ENCODE data around the gene KCNC3. TPM values are rescaled to one million over a fixed set of nuclear protein-coding genes. Genes with fewer than 3 reads are reported as not detected.

Gene KCNC3
- polyA plus RNA-seq, 3 donors = 35.0 to 71.8 (median 41.6) TPM

DNA sequence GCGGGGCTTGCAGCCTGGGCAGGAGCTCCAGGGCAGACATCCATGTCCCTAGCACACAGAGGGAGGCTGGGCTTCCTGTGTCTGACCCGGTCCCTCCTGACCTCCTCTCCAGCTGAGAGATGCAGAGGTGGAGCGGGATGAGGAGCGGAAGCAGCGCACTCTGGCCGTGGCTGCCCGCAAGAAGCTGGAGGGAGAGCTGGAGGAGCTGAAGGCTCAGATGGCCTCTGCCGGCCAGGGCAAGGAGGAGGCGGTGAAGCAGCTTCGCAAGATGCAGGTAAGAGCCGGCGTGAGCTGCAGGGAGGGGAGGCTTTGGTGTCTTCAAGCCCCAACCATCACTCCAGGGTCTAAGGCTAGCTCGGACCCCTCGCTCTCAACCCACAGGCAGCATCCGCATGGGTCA, 38.4 kb downstream of the KCNC3 start:
- no peak for DNase-seq (ENCODE audit: extremely low read depth in 1 of 11, low read depth in 9 of 11, low spot score in 4 of 11)

DNA sequence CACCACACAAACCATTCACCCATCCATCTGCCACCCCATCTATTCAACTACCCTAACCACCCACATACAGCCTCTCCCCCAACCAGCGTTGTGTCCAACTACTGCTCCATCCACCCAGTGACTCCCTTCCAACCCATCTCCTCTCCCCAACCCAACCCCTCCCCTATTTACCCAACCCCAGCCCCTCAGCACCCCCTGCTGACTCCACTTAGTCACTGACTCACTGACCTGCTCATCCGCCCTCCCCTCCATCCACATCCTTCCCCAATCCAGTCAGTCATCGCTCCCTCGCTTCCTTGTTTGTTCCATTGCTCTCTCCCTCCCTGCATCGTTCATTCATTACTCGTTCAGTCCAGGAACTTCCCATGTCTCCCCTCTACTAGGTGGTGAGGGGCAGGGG, 39.2 kb downstream of the KCNC3 start:
- DNase-seq (ENCODE audit: extremely low read depth in 1 of 11, low read depth in 9 of 11, low spot score in 4 of 11) = no peak

DNA sequence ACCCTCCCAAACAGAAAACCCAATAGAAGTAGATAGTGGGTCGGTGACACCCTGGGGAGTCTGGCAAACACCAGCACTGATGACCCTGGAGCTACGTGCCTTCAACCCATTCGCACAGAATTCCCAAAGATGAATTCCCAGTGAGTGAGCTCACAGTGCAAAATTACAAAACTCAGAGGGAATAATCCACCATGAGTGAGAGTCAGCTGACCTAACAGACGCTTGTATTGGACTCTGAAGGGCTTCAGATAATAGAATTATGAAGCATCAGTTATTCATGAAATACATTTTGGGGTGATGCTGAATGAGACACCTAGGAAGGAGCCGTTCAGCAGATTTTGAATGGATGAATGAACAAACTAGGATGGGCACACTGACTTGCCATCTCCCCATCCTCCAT, 40.2 kb downstream of the KCNC3 start:
- DNase-seq (ENCODE audit: extremely low read depth in 1 of 11, low read depth in 9 of 11, low spot score in 4 of 11) = no peak

DNA sequence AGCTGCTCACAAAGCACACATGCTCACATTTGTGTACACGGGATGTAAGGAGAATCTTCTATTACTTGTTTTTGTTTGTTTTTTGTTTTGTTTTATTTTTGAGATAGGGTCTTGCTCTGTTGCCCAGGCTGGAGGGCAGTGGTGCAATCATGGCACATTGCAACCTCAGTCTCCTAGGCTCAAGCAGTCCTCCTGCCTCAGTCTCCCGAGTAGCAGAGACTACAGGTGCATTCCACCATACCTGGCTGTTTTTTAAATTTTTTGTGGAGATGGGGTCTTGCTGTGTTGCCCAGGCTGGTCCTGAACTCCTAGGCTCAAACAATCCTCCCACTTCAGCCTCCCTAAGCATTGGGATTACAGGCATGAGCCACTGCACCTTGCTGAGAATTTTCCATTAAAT, 41.8 kb downstream of the KCNC3 start:
- no peak for DNase-seq (ENCODE audit: extremely low read depth in 1 of 11, low read depth in 9 of 11, low spot score in 4 of 11)

DNA sequence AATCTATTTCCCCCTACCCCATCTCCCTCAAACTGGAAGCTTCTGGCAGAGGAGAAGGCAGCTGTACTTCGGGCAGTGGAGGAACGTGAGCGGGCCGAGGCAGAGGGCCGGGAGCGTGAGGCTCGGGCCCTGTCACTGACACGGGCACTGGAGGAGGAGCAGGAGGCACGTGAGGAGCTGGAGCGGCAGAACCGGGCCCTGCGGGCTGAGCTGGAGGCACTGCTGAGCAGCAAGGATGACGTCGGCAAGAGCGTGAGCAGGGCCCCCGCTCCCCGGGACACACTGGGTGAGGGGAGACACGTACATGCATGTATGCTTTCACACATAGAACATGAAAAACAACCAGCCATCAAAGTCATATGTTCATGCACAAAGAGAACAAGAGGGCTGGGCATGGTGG, 42.7 kb downstream of the KCNC3 start:
- DNase-seq (ENCODE audit: extremely low read depth in 1 of 11, low read depth in 9 of 11, low spot score in 4 of 11) = no peak

DNA sequence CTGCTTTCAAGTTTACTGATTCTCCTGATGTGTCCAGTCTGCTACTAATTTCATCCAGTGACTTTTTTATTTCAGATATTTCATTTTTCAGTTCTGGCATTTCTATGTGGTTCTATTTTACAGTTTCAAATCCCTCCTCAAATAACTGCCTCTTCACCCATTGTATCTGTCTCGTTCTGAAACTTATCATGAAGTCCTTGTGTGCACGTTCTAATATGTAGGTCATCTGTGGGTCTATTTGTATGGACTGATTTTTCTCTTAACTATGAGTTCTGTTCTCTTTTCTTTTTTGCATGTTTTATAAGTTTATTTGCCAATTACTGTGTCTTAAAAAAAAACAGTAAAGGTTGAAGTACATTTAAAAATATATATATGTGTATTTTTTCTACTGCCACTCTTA, 43.3 kb downstream of the KCNC3 start:
- no peak for DNase-seq (ENCODE audit: extremely low read depth in 1 of 11, low read depth in 9 of 11, low spot score in 4 of 11)

DNA sequence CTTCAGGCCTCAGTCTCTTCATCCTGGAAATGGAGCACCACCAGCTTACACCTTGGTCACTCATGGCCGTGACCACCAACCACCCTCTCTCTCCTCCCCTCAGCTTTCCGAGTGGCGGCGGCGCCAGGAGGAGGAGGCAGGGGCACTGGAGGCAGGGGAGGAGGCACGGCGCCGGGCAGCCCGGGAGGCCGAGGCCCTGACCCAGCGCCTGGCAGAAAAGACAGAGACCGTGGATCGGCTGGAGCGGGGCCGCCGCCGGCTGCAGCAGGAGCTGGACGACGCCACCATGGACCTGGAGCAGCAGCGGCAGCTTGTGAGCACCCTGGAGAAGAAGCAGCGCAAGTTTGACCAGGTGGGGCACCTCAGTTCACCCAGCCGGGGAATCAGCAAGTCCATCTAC, 47.7 kb downstream of the KCNC3 start:
- DNase-seq (ENCODE audit: extremely low read depth in 1 of 11, low read depth in 9 of 11, low spot score in 4 of 11) = no peak

DNA sequence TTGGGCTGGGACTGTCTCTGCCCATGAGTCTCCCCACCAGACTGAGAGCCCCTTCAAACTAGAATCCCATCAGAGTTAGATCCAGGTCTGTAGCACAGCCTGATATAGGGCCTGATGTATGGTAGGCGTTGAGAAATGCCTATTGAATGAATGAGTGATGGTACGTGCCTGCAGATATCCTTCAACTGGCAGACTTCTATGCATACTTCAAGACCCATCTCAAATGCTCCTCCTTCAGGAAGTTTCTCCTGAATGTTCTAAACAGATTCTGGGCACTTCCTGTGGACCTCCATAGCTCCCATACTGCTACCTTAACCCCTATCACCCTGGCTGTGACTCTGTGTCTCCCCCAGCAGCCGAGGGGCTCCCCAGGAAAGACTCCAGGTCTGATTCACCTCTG, 48.2 kb downstream of the KCNC3 start:
- no peak for DNase-seq (ENCODE audit: extremely low read depth in 1 of 11, low read depth in 9 of 11, low spot score in 4 of 11)

DNA sequence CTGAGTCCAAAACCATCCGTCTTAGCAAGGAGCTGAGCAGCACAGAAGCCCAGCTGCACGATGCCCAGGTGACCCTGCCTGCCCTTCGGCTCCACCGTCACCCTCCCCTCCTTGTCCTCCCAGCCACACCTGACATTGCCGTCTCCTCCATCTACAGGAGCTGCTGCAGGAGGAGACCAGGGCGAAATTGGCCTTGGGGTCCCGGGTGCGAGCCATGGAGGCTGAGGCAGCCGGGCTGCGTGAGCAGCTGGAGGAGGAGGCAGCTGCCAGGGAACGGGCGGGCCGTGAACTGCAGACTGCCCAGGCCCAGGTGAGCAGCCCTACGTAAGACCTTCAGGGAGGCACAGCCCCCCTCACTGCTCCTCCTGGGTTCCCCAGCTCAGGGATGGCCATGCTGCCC, 49.1 kb downstream of the KCNC3 start:
- DNase-seq (ENCODE audit: extremely low read depth in 1 of 11, low read depth in 9 of 11, low spot score in 4 of 11) = no peak

DNA sequence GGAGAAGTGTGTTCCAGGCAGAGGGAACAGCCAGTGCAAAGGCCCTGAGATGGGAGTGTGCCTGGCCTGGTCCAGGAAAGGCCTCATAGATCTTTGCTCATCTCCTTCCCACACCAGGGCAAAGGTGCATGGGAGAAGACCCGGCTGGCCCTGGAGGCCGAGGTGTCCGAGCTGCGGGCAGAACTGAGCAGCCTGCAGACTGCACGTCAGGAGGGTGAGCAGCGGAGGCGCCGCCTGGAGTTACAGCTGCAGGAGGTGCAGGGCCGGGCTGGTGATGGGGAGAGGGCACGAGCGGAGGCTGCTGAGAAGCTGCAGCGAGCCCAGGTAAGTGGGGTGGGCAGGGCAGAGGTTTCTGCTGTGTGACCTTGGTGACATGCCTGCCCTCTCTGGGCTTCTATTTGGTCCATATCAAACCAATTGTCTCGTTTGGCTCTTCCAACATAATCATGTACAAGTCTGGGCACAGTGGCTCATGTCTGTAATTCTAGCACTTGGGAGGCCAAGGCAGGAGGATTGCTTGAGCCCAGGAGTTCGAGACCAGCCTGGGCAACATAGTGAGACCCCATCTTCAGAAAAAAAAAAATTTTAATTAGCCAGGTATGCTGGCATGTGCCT, 51.1 kb downstream of the KCNC3 start:
- DNase-seq (ENCODE audit: extremely low read depth in 1 of 11, low read depth in 9 of 11, low spot score in 4 of 11) = no peak

DNA sequence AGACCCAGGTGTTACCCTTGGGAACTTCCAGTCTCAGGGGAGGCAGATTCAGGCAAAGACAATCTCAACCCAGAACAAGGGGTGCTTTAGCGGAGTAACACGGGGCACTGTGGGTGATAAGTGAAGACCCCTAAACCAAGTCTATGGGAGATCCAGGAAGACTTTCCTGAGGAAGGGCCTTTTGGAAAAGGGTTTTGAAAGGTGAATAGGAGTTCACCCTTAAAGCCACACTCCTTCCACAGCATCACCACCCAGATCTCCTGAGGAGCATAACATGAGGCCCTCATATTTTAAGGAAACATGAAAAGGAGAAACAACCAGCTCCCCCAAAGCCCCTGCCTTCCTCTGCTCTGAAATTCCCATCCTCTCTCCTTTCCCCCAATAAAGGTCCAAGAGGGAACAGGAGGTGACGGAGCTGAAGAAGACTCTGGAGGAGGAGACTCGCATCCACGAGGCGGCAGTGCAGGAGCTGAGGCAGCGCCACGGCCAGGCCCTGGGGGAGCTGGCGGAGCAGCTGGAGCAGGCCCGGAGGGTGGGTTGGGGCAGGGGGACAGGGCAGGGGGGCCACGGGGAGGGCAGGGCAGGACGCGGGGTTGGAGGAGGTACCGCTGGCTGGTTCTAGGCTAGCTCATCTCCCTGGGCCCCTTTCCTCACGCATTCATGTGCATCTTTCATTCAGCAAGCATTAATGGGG, 52.7 kb downstream of the KCNC3 start:
- no peak for DNase-seq (ENCODE audit: extremely low read depth in 1 of 11, low read depth in 9 of 11, low spot score in 4 of 11)

DNA sequence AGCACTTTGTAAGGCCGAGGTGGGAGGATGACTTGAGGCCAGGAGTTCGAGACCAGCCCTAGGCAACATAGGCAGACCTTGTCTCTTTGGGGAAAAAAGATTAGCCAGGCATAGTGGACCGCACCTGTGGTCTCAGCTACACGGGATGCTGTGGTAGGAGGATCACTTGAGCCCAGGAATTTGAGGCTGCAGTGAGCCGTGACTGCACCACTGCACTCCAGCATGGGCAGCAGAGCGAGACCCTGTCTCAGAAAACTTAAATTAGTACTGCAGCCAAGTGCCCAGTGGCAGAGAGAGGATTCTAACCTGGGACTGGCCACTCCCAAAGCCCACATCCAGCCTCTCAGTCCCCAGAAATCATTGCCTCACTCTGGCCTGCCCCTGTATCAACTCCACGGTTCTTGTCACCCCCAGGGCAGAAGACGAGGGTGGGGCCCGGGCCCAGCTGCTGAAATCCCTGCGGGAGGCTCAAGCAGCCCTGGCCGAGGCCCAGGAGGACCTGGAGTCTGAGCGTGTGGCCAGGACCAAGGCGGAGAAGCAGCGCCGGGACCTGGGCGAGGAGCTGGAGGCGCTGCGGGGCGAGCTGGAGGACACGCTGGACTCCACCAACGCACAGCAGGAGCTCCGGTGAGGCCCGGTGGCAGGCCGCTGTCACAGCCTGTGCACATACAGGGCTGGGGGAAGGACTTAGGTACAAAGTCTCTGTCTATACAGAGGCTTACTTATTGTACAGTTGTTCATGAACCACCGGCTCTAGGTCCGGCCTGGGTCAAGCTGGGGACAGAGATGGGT, 53.4 kb downstream of the KCNC3 start:
- DNase-seq (ENCODE audit: extremely low read depth in 1 of 11, low read depth in 9 of 11, low spot score in 4 of 11) = no peak

DNA sequence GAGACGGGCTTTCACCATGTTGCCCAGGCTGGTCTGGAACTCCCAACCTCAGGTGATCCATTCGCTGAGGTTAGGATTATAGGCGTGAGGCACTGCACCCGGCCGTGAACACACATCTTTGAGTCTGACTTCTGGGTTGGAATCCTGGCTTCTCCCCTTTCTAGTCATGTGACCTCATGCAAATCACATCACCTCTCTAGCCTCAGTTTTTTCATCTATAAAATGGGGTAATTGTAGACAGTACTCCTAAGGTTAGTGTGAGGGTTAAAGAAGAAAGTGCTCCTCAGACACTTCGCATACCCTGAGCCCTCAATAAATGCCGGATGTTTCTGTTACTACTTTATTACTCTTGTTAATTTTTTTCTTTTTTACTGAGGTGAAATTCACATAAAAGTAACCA, 55.4 kb downstream of the KCNC3 start:
- DNase-seq (ENCODE audit: extremely low read depth in 1 of 11, low read depth in 9 of 11, low spot score in 4 of 11) = no peak

DNA sequence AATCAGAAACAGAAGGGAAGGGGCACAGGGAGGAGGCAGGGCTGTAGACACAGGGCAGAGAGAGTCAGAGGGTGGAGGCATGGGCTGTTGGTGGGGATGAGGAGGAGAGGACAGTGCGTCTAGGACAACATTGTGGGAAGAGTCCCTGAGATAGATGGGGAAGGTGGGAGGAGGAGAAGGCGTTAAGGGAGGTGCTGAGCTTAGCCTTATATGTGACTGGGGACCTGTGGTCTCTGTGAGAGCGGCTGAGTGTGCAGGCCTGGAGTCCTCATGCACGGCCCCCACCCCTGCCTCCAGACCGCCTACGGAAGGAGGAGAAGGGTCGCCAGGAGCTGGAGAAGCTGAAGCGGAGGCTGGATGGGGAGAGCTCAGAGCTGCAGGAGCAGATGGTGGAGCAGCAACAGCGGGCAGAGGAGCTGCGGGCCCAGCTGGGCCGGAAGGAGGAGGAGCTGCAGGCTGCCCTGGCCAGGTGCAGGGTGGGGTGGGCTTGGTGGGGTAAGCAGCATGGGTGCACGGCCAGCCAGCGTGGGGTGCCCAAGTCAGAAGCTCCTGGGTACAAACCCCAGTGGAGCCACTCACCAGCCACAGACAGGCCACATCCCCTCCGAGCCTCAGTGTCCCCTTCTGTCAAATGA, 56.8 kb downstream of the KCNC3 start:
- no peak for DNase-seq (ENCODE audit: extremely low read depth in 1 of 11, low read depth in 9 of 11, low spot score in 4 of 11)

DNA sequence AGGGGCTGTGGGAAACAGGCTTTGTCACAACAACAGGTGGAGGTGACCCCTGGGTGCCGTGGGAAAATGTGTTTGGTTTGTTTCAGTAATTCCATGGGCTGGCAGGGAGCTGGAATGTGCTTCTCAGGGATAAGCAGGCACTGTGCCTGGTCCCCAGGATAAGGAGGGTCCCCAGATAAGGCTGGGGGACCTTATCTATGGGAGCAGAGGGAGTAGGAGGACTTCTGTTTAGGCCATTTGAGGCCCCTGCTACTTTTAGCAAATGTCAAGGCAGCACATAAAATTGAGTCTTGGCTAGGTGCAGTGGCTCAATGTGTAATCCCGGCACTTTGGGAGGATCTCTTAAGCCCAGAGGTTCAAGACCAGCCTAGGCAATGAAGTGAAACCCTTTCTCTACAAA, 59.5 kb downstream of the KCNC3 start:
- no peak for DNase-seq (ENCODE audit: extremely low read depth in 1 of 11, low read depth in 9 of 11, low spot score in 4 of 11)

DNA sequence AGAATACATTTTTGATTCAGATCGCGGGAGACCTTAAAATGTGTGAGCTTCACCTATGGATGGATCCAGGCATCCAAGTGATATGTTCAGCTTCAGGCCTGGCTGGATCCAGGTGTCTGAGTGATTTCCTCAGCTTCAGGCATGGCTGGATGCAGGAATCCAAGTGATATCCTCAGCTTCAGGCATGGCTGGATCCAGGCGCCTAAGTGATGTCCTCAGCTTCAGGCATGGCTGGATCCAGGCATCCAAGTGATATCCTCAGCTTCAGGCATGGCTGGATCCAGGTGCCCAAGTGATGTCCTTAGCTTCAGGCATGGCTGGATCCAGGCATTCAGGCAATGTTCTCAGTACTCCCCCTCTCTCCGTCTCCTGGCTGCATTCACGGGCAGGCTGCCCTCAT, 60.7 kb downstream of the KCNC3 start:
- no peak for DNase-seq (ENCODE audit: extremely low read depth in 1 of 11, low read depth in 9 of 11, low spot score in 4 of 11)

DNA sequence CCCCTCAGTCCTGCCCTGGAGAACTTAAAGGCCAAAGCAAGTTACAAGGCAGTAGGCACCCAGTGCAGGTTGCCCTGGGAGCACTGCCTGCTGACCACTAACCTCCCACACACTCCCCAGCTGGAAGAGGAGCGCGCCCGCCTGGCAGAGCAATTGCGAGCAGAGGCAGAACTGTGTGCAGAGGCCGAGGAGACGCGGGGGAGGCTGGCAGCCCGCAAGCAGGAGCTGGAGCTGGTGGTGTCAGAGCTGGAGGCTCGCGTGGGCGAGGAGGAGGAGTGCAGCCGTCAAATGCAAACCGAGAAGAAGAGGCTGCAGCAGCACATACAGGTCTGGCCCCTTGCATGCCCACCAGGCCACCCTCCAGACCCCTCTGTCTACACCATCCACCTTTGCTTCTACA, 61.1 kb downstream of the KCNC3 start:
- DNase-seq (ENCODE audit: extremely low read depth in 1 of 11, low read depth in 9 of 11, low spot score in 4 of 11) = no peak

DNA sequence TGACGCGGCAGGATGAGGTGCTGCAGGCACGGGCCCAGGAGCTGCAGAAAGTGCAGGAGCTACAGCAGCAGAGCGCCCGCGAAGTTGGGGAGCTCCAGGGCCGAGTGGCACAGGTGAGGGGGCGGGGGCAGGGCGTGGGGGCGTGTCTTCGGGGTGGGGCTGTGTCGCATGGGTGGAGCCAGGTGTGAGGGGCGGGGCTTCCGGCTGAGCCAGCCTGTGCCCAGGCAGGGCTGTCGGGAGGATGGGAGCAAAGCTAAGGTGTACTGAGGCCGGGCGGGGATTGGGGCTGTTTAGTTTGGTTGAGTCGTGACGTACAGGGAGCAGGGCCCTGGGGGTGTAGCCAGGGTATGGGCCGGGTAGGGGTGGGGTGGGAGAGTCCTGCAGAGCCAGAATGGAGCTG, 62.3 kb downstream of the KCNC3 start:
- no peak for DNase-seq (ENCODE audit: extremely low read depth in 1 of 11, low read depth in 9 of 11, low spot score in 4 of 11)

DNA sequence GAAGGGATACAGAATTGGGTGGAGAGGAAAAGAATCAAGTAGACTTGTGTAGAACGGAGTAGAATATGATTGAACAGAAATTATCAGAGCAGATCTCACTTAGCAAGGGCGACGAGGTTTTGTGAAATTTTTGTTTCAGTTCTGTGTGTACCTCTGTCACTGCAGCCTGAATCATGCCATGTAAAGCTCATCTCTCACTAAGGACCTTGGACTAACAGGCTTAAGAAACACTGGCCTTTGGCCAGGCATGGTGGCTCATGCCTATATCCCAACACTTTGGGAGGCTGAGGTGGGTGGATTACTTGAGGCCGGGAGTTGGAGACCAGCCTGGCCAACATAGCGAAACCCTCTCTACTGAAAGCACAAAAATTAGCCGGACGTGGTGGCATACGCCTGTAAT, 63.1 kb downstream of the KCNC3 start:
- DNase-seq (ENCODE audit: extremely low read depth in 1 of 11, low read depth in 9 of 11, low spot score in 4 of 11) = no peak
